ENCODE results near the gene AVPI1.

DNA sequence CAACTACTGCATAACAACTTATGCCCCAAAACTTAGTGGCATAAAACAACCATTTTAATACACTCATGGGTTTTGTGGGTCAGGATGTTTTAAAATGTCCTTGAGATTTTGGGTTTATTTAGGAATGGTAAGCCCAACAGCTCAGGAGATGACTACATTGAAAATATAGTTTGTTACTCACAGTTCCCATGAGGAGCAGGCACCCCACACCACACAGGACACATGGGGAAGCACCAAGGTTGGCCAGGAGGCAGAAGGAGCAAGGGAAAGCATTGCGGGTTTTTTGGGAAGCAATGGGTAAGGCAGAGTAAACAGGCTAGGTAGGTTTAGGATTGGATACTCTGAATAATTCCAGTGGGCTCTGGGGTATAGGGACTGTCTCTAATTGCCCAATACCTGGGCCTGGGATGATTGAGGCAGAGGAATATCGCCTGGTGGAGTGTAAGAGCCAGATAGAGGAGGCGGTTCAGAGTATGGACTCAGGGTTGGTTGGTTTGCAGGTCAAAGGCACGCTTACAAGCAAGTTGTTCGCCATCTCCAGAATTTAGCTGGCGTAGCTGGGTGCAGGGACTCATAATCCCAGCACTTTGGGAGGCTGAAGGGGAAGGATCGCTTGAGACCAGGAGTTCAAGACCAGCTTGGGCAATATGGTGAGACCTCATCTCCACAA, 16.5 kb upstream of the AVPI1 start:
- no peak for TF ChIP-seq CTCF (IDR thresholded peaks at IDR 0.05; ENCODE audit: insufficient read depth, low read depth, low read length)
- no peak for TF ChIP-seq EZH2 (IDR thresholded peaks at IDR 0.05; ENCODE audit: insufficient read depth, low read length)

All from astrocyte (in vitro differentiated cells and primary cell).